Neural cell (in vitro differentiated cells): ENCODE results near the gene ZBTB17. TPM values are rescaled to one million over a fixed set of nuclear protein-coding genes. Genes with fewer than 3 reads are reported as not detected.

ENCODE experiments used
- H2AFZ ChIP-seq: fragments of 200-600, 300-800 bp; sonication (generic), shearing (Covaris generic); 2 replicates; pipeline ENCODE4 v1.6.0; 2014; ENCODE audit warnings: low read depth, mild to moderate bottlenecking, antibody characterized with exemption, low read length, moderate library complexity
- H3F3A ChIP-seq: fragments of 200-600 bp; shearing (Covaris generic); 2 replicates; pipeline ENCODE4 v1.6.1; 2016; ENCODE audit warnings: mild to moderate bottlenecking, moderate library complexity, mixed read lengths, antibody characterized with exemption, low read length; ENCODE audit not compliant: insufficient read depth, poor library complexity, severe bottlenecking
- H3K27ac ChIP-seq: fragments of 200-600, 300-800 bp; sonication (generic), shearing (Covaris generic); 2 replicates; pipeline ENCODE4 v1.5.1; 2014; ENCODE audit warnings: mild to moderate bottlenecking, low read length, moderate library complexity
- H3K27me3 ChIP-seq: fragments of 300-800, 200-600 bp; sonication (generic), shearing (Covaris generic); 2 replicates; pipeline ENCODE4 v1.6.0; 2014; ENCODE audit warnings: mild to moderate bottlenecking, low read depth, low read length, moderate library complexity; ENCODE audit not compliant: insufficient read depth
- H3K36me3 ChIP-seq: fragments of 300-800, 200-600 bp; sonication (generic), shearing (Covaris generic); 2 replicates; pipeline ENCODE4 v1.5.1; 2014; ENCODE audit warnings: mild to moderate bottlenecking, antibody characterized with exemption, low read length, moderate library complexity; ENCODE audit not compliant: insufficient read depth
- H3K4me2 ChIP-seq: fragments of 300-800, 200-600 bp; sonication (generic), shearing (Covaris generic); 2 replicates; pipeline ENCODE4 v1.6.0; 2014; ENCODE audit warnings: mild to moderate bottlenecking, low read length
- H3K4me3 ChIP-seq: fragments of 300-800, 200-600 bp; sonication (generic), shearing (Covaris generic); 2 replicates; pipeline ENCODE4 v1.5.1; 2014; ENCODE audit warnings: mild to moderate bottlenecking, low read length, moderate library complexity
- H3K79me2 ChIP-seq: fragments of 200-600 bp; shearing (Covaris generic); replicated peaks from 2 replicates; pipeline ENCODE4 v1.6.0; 2014; ENCODE audit warnings: mild to moderate bottlenecking, low read length, moderate library complexity; ENCODE audit not compliant: insufficient read depth
- H3K9ac ChIP-seq: fragments of 300-800, 200-600 bp; sonication (generic), shearing (Covaris generic); 2 replicates; pipeline ENCODE4 v1.6.1; 2016; ENCODE audit warnings: mild to moderate bottlenecking, low read length, mixed read lengths
- H3K9me2 ChIP-seq: fragments of 200-600 bp; shearing (Covaris generic); 2 replicates; pipeline ENCODE4 v1.6.1; 2016; ENCODE audit warnings: mild to moderate bottlenecking, low read length, mixed read lengths; ENCODE audit not compliant: insufficient read depth
- H3K9me3 ChIP-seq: fragments of 200-600, 300-800 bp; sonication (generic), shearing (Covaris generic); 2 replicates; pipeline ENCODE4 v1.6.1; 2016; ENCODE audit warnings: mild to moderate bottlenecking, mixed run types, low read length, moderate library complexity, mixed read lengths
- H4K20me1 ChIP-seq: fragments of 200-600 bp; shearing (Covaris generic); 2 replicates; pipeline ENCODE4 v1.6.1; 2016; ENCODE audit warnings: mild to moderate bottlenecking, mixed run types; ENCODE audit not compliant: insufficient read depth
- CTCF ChIP-seq: fragments of 450-650 bp; IDR thresholded peaks from 2 replicates; pipeline ENCODE4 v1.5.1; 2014; ENCODE audit warnings: antibody characterized with exemption, mild to moderate bottlenecking, moderate library complexity; ENCODE audit not compliant: poor library complexity, severe bottlenecking
- EP300 ChIP-seq: fragments of 450-650 bp; conservative IDR thresholded peaks from 2 replicates; pipeline ENCODE4 v1.6.1; 2014; ENCODE audit warnings: antibody characterized with exemption, mild to moderate bottlenecking, moderate library complexity; ENCODE audit not compliant: poor library complexity, severe bottlenecking
- EZH2 ChIP-seq: fragments of 200-600, 300-800 bp; shearing (Covaris generic), sonication (generic); IDR thresholded peaks from 2 replicates; pipeline ENCODE4 v1.6.1; 2014; ENCODE audit warnings: antibody characterized with exemption, low read length, borderline replicate concordance, mild to moderate bottlenecking; ENCODE audit not compliant: insufficient read depth, poor library complexity, severe bottlenecking
- MXI1 ChIP-seq: fragments of 450-650 bp; conservative IDR thresholded peaks from 2 replicates; pipeline ENCODE4 v1.6.1; 2014; ENCODE audit warnings: antibody characterized with exemption, mild to moderate bottlenecking; ENCODE audit not compliant: poor library complexity, severe bottlenecking
- POLR2AphosphoS5 ChIP-seq: IDR thresholded peaks from 2 replicates; pipeline ENCODE4 v1.6.1; 2012
- RAD21 ChIP-seq: fragments of 450-650 bp; conservative IDR thresholded peaks from 2 replicates; pipeline ENCODE4 v1.6.1; 2014; ENCODE audit warnings: antibody characterized with exemption, mild to moderate bottlenecking, moderate library complexity
- SMC3 ChIP-seq: fragments of 450-650 bp; conservative IDR thresholded peaks from 2 replicates; pipeline ENCODE4 v1.6.1; 2014; ENCODE audit warnings: antibody characterized with exemption, mild to moderate bottlenecking, moderate library complexity; ENCODE audit not compliant: poor library complexity
- TAF1 ChIP-seq: IDR thresholded peaks from 2 replicates; pipeline ENCODE4 v1.6.1; 2012; ENCODE audit warnings: low read depth
- polyA plus RNA-seq: library from polyadenylated mRNA; depleted of rRNA; stranded (reverse); fragments of >200 nt; gene quantifications from 2 replicates; pipeline ENCODE4 v1.2.3, GENCODE V29; 2014
- TF ChIP-seq, protein P1 (sequence below): IDR thresholded peaks from 2 replicates; pipeline ENCODE4 v1.6.1; 2012; ENCODE audit warnings: borderline replicate concordance

ZBTB17 gene
- polyA plus RNA-seq, 1 donor from 2014 or later: 114 TPM

DNA sequence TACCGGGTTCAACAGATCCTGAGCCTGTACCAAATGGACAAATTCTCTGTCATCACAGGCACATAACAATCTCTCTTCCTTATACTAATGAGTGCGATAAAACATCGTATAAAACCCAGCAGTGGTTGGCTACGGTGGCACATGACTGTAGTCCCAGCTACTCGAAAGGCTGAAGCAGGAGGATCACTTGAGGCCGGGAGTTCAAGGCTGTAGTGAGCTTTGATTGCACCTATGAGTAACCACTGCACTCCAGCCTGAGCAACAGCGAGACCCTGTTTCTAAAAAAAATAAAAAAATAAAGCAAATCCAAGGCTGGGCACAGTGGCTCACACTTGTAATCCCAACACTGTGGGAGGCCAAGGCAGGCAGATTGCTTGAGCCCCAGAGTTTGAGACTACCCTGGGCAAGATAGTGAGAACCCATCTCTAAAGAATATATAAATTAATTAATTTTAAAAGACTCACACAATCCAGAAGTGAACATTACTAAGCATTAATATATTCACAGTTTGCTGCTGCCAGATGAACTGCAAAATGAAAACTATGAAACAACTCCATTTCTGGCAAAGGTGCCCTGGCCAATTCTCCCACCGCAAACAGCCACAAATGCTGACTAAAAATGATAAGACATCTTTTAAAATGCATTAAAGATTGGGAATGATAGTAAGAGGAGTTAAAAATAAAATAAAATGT is 13.1 kb downstream of the ZBTB17 start:
- H3K4me2 ChIP-seq: no peak overlapping the region
- H2AFZ ChIP-seq: no peak overlapping the region
- H3K27me3 ChIP-seq: no peaks in the 10 kb centered on the region
- TF ChIP-seq MXI1 (no peak), POLR2AphosphoS5 (no peak), RAD21 (no peak), SMC3 (no peak), EZH2 (no peak), EP300 (no peak)
- TF ChIP-seq, protein P1, sequence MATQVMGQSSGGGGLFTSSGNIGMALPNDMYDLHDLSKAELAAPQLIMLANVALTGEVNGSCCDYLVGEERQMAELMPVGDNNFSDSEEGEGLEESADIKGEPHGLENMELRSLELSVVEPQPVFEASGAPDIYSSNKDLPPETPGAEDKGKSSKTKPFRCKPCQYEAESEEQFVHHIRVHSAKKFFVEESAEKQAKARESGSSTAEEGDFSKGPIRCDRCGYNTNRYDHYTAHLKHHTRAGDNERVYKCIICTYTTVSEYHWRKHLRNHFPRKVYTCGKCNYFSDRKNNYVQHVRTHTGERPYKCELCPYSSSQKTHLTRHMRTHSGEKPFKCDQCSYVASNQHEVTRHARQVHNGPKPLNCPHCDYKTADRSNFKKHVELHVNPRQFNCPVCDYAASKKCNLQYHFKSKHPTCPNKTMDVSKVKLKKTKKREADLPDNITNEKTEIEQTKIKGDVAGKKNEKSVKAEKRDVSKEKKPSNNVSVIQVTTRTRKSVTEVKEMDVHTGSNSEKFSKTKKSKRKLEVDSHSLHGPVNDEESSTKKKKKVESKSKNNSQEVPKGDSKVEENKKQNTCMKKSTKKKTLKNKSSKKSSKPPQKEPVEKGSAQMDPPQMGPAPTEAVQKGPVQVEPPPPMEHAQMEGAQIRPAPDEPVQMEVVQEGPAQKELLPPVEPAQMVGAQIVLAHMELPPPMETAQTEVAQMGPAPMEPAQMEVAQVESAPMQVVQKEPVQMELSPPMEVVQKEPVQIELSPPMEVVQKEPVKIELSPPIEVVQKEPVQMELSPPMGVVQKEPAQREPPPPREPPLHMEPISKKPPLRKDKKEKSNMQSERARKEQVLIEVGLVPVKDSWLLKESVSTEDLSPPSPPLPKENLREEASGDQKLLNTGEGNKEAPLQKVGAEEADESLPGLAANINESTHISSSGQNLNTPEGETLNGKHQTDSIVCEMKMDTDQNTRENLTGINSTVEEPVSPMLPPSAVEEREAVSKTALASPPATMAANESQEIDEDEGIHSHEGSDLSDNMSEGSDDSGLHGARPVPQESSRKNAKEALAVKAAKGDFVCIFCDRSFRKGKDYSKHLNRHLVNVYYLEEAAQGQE: no peak
- H4K20me1 ChIP-seq: peaks cover 2% of the 10 kb centered on the region
- H3K9me3 ChIP-seq: no peaks in the 10 kb centered on the region
- no peak overlapping the region for H3K27ac ChIP-seq
- H3K4me3 ChIP-seq: no peak overlapping the region
- no peaks in the 10 kb centered on the region for H3K9me2 ChIP-seq
- no peak overlapping the region for H3K9ac ChIP-seq
- no peaks in the 10 kb centered on the region for H3F3A ChIP-seq
- no peaks in the 10 kb centered on the region for H3K36me3 ChIP-seq
- H3K79me2 ChIP-seq: peaks cover 23% of the 10 kb centered on the region

GRCh38 chr1:15962176-15962575 is 13.7 kb downstream of the ZBTB17 start:
- Histone ChIP-seq H3K9me3 (no peaks in the 10 kb centered on the region), H4K20me1 (no peaks in the 10 kb centered on the region), H2AFZ (no peak overlapping the region), H3K4me3 (no peak overlapping the region), H3K9ac (no peak overlapping the region), H3K4me2 (no peak overlapping the region), H3K27me3 (no peaks in the 10 kb centered on the region), H3K27ac (no peak overlapping the region), H3K36me3 (no peaks in the 10 kb centered on the region), H3K9me2 (no peaks in the 10 kb centered on the region), H3F3A (no peaks in the 10 kb centered on the region), H3K79me2 (peaks cover 17% of the 10 kb centered on the region)
- TF ChIP-seq EZH2 (no peak), TAF1 (no peak), EP300 (no peak), MXI1 (no peak), POLR2AphosphoS5 (no peak), RAD21 (no peak), CTCF (no peak), SMC3 (no peak)
- TF ChIP-seq, protein P1: no peak
